ENCODE data around the gene PRR12. TPM values are rescaled to one million over a fixed set of nuclear protein-coding genes. Genes with fewer than 3 reads are reported as not detected.
A peak's percentile ranks its signal among the peaks of the same experiment; 100 is the strongest.

PRR12 gene
- polyA plus RNA-seq, 4 donors: 2.4 to 18.4 (median 8.0) TPM

DNA sequence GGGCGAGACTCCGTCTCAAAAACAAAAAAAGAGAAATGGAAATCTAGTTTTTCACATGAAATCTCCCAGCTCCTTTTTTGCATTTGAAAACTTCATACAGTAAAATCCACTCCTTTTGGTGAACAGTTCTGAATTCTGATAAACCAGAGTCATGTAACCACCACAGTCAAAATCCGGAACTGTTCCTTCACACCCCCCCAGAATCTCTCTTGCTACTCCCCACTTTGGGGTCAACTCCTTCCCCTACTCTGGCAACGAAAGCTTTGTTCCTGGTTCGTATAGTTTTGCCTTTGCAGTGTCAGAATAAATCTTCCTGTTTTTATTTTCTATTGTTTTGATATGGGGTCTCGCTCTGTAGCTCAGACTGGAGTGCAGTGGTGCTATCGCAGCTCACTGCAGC lies 39.5 kb upstream of the PRR12 start:
- no peak for DNase-seq
- Histone ChIP-seq H3K4me3 (ENCODE audit: low read depth in 1 of 3, low read length in 3 of 3) (no peak overlapping the region), H3K27ac (ENCODE audit: low read depth in 1 of 3, low read length in 2 of 3) (no peak overlapping the region), H3K9me3 (ENCODE audit: control insufficient read depth in 2 of 2, insufficient read depth in 1 of 2, low read depth in 1 of 2, low read length in 1 of 2) (no peaks in the 10 kb centered on the region), H3K36me3 (ENCODE audit: control insufficient read depth in 3 of 3, insufficient read depth in 2 of 3, low read depth in 1 of 3, low read length in 3 of 3) (peaks cover 3 to 72% (median 8%) of the 10 kb centered on the region in 3 donors), H3K27me3 (ENCODE audit: control insufficient read depth in 3 of 3, insufficient read depth in 3 of 3, low read length in 3 of 3) (no peaks in the 10 kb centered on the region), H3K4me1 (ENCODE audit: control insufficient read depth in 3 of 3, insufficient read depth in 2 of 3, low read depth in 1 of 3, low read length in 2 of 3) (peaks cover 0 to 36% (median 8%) of the 10 kb centered on the region in 3 donors)
- FAIRE-seq: no peak
- 87 to 95% (median 95%) methylated on average over 7 of the region's 7 CpGs for WGBS, 3 donors

DNA sequence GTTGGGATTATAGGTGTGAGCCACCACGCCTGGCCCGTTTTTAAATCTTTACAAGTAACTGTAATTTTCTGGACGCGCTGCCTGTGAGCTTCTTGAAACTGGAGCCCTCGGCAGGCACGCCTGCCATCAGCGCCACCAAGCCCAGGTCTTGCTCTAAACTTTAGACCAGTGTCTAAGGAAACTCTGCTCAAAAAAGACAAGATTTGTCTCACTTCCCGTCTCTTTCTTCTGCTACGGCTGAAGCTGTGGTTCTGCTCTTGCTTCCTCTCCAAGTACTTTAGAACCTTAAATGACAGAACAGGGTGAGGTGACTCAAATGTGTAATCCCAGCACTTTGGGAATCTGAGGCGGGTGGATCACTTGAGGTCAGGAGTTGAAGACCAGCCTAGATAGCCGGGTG lies 38.2 kb upstream of the PRR12 start:
- H3K27me3 ChIP-seq (ENCODE audit: control insufficient read depth in 3 of 3, insufficient read depth in 3 of 3, low read length in 3 of 3): no peaks in the 10 kb centered on the region
- peaks cover 11 to 81% (median 13%) of the 10 kb centered on the region in 3 donors for H3K36me3 ChIP-seq (ENCODE audit: control insufficient read depth in 3 of 3, insufficient read depth in 2 of 3, low read depth in 1 of 3, low read length in 3 of 3)
- 39 to 63% (median 45%) methylated on average over 11 of the region's 11 CpGs for WGBS, 3 donors
- peak in 1 of 2 donors; percentile 65 for DNase-seq
- H3K4me1 ChIP-seq (ENCODE audit: control insufficient read depth in 3 of 3, insufficient read depth in 2 of 3, low read depth in 1 of 3, low read length in 2 of 3): peaks cover 0 to 38% (median 8%) of the 10 kb centered on the region in 3 donors
- H3K9me3 ChIP-seq (ENCODE audit: control insufficient read depth in 2 of 2, insufficient read depth in 1 of 2, low read depth in 1 of 2, low read length in 1 of 2): no peaks in the 10 kb centered on the region
- no peak for FAIRE-seq
- H3K4me3 ChIP-seq (ENCODE audit: low read depth in 1 of 3, low read length in 3 of 3): no peak overlapping the region
- H3K27ac ChIP-seq (ENCODE audit: low read depth in 1 of 3, low read length in 2 of 3): peak overlapping the region; percentile 62 to 91 (median 76)

DNA sequence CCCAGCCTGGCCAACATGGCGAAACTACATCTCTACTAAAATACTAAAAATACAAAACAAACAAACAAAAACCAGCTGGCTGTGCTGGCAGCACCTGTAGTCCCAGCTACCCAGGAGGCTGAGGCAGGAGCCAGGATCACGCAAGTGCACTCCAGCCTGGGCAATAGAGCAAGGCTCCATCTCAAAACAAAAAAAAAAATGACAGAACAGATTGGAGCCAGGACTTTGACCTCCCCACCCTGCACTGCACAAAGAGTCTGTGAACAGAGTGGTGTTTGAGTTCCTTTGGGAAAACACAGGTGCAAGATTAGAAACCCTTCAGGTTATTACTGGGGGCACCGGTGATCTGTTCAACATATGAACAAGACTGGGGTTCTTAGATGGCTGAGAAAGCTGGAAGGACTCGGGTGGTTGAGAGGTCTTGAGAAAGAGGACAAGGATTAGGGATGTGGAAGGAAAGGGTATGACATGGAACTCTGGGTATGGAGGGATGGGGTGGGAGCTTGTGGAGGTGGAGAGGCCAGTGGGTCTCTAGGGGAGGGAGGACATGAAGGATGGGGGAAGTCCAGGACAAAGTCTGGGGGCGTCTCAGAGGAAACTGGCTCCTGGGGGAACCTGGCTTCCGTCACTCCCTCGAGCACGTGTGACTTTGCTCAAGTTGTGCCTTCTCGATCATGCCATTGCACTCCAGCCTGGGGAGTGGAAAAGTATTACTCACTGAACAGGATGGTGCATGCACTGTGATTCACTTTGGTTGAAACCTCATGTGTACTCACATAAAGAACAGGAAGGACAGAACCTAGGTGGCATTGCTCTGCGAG lies 37.3 kb upstream of the PRR12 start:
- FAIRE-seq (no peak), DNase-seq (peak; percentile 80 to 93)
- WGBS, 3 donors: 13 to 50% (median 40%) methylated on average over 10 of the region's 10 CpGs

GRCh38 chr19:49554701-49555181 lies 36.2 kb upstream of the PRR12 start:
- Histone ChIP-seq H3K27me3 (ENCODE audit: control insufficient read depth in 3 of 3, insufficient read depth in 3 of 3, low read length in 3 of 3) (no peaks in the 10 kb centered on the region), H3K4me3 (ENCODE audit: low read depth in 1 of 3, low read length in 3 of 3) (no peak overlapping the region), H3K4me1 (ENCODE audit: control insufficient read depth in 3 of 3, insufficient read depth in 2 of 3, low read depth in 1 of 3, low read length in 2 of 3) (peaks cover 3 to 33% (median 8%) of the 10 kb centered on the region in 3 donors), H3K36me3 (ENCODE audit: control insufficient read depth in 3 of 3, insufficient read depth in 2 of 3, low read depth in 1 of 3, low read length in 3 of 3) (peaks cover 16 to 82% (median 22%) of the 10 kb centered on the region in 3 donors), H3K9me3 (ENCODE audit: control insufficient read depth in 2 of 2, insufficient read depth in 1 of 2, low read depth in 1 of 2, low read length in 1 of 2) (no peaks in the 10 kb centered on the region), H3K27ac (ENCODE audit: low read depth in 1 of 3, low read length in 2 of 3) (peak overlapping the region; percentile 66 to 91 (median 80))
- 17 to 44% (median 29%) methylated on average over 16 to 17 of the region's 17 CpGs for WGBS, 3 donors
- DNase-seq (peak in 1 of 2 donors; percentile 58), FAIRE-seq (no peak)

More for the DNA sequence above, 37.3 kb upstream of the PRR12 start:
- Histone ChIP-seq H3K36me3 (ENCODE audit: control insufficient read depth in 3 of 3, insufficient read depth in 2 of 3, low read depth in 1 of 3, low read length in 3 of 3) (peaks cover 15 to 81% (median 16%) of the 10 kb centered on the region in 3 donors), H3K9me3 (ENCODE audit: control insufficient read depth in 2 of 2, insufficient read depth in 1 of 2, low read depth in 1 of 2, low read length in 1 of 2) (no peaks in the 10 kb centered on the region), H3K27ac (ENCODE audit: low read depth in 1 of 3, low read length in 2 of 3) (peak overlapping the region; percentile 66 to 91 (median 80)), H3K4me1 (ENCODE audit: control insufficient read depth in 3 of 3, insufficient read depth in 2 of 3, low read depth in 1 of 3, low read length in 2 of 3) (peaks cover 0 to 38% (median 8%) of the 10 kb centered on the region in 3 donors), H3K27me3 (ENCODE audit: control insufficient read depth in 3 of 3, insufficient read depth in 3 of 3, low read length in 3 of 3) (no peaks in the 10 kb centered on the region), H3K4me3 (ENCODE audit: low read depth in 1 of 3, low read length in 3 of 3) (no peak overlapping the region)

GRCh38 chr19:49555600-49556411 lies 35.2 kb upstream of the PRR12 start:
- FAIRE-seq (no peak), DNase-seq (peak; percentile 79 to 89)
- H3K27ac ChIP-seq (ENCODE audit: low read depth in 1 of 3, low read length in 2 of 3): peak overlapping the region; percentile 26 to 52 (median 26)
- no peaks in the 10 kb centered on the region for H3K9me3 ChIP-seq (ENCODE audit: control insufficient read depth in 2 of 2, insufficient read depth in 1 of 2, low read depth in 1 of 2, low read length in 1 of 2)
- H3K36me3 ChIP-seq (ENCODE audit: control insufficient read depth in 3 of 3, insufficient read depth in 2 of 3, low read depth in 1 of 3, low read length in 3 of 3): peaks cover 14 to 81% (median 22%) of the 10 kb centered on the region in 3 donors
- H3K4me1 ChIP-seq (ENCODE audit: control insufficient read depth in 3 of 3, insufficient read depth in 2 of 3, low read depth in 1 of 3, low read length in 2 of 3): peaks cover 5 to 44% (median 11%) of the 10 kb centered on the region in 3 donors
- H3K27me3 ChIP-seq (ENCODE audit: control insufficient read depth in 3 of 3, insufficient read depth in 3 of 3, low read length in 3 of 3): no peaks in the 10 kb centered on the region
- no peak overlapping the region for H3K4me3 ChIP-seq (ENCODE audit: low read depth in 1 of 3, low read length in 3 of 3)
- 35 to 68% (median 56%) methylated on average over 43 to 51 of the region's 53 CpGs for WGBS, 3 donors

DNA sequence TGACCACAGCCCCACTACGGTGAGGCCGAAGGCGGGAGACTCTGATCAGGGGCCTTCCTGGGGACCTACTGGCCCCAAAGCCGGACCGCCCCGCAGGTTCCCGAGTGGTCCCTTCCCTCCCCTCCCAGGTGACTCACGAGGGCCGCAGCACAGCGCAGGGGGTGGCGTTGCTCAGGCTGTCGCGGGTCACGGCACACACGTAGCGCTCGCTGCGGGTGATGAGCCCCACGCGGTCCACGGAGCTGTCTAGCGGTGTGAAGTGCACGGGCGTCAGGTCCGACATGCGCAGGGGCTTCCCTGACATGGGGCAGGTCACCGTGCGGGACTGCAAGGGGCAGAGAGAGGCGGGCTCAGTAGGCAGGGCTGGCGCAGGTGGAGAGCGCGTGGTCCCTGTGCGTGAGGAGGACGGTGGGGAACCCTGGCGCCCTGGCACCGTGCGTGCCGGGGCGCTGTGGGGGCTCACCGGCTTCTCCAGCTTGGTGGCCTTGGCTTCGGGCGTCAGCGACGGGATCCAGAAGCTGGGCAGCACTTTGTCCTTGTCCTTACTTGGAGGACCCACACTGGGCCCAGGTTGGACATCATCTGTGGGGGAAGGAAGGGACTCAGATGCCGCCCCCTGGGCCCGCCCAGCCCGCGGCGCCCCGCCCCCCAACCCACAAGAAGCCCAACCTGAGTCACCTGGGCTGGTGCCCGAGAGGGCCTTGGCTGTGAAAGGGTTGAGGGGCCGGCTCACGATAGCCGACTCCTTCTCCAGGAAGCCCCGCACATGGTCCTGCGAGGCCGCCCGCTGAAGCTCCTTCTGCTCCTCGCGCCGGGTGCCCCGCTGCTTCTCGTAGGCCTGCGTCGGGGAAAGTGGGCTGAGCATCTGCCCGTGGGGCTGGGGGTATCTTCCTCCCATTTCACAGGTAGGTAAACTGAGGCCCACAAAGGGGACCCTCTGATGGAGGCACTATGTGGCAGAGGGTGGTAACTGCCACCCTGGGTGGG lies 34.3 kb upstream of the PRR12 start:
- peak overlapping the region in 2 of 3 donors; percentile 21 to 52 for H3K27ac ChIP-seq (ENCODE audit: low read depth in 1 of 3, low read length in 2 of 3)
- no peak overlapping the region for H3K4me3 ChIP-seq (ENCODE audit: low read depth in 1 of 3, low read length in 3 of 3)
- 45 to 82% (median 71%) methylated on average over 62 to 66 of the region's 66 CpGs for WGBS, 3 donors
- H3K9me3 ChIP-seq (ENCODE audit: control insufficient read depth in 2 of 2, insufficient read depth in 1 of 2, low read depth in 1 of 2, low read length in 1 of 2): no peaks in the 10 kb centered on the region
- no peaks in the 10 kb centered on the region for H3K27me3 ChIP-seq (ENCODE audit: control insufficient read depth in 3 of 3, insufficient read depth in 3 of 3, low read length in 3 of 3)
- DNase-seq: peak in 1 of 2 donors; percentile 59
- H3K36me3 ChIP-seq (ENCODE audit: control insufficient read depth in 3 of 3, insufficient read depth in 2 of 3, low read depth in 1 of 3, low read length in 3 of 3): peaks cover 12 to 73% (median 22%) of the 10 kb centered on the region in 3 donors
- peaks cover 5 to 53% (median 11%) of the 10 kb centered on the region in 3 donors for H3K4me1 ChIP-seq (ENCODE audit: control insufficient read depth in 3 of 3, insufficient read depth in 2 of 3, low read depth in 1 of 3, low read length in 2 of 3)
- no peak for FAIRE-seq

DNA sequence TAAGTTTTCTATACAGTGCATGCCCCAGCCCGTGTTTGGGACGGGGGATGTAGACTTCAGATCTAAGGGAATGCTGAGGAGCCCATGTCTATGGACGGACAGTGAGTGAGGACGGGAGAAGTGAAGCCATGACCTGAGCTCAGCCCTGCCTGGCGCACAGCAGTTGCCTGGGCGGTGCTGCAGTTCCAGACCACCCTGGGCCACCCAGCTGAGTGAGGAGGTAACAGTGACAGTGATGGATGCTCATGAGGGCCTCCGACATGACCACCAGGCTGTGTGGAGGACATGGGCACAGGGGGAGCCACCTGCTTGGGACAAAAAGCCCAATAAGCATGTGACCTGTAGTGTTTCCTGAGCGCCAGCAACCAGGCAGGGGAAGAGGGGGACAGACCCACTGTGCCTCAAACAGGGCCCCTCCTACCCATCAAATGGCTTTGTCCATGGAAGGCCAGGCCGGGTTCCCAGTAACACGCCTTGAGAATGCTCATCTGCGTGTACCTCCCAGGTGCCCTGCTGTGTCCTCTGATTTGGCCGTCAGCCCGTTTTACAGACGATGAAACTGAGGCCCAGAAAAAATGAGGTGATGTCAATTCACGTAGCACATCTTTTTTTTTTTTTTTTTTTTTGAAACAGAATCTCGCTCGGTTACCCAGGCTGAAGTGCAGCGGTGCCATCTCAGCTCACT lies 33.2 kb upstream of the PRR12 start:
- Histone ChIP-seq H3K4me3 (ENCODE audit: low read depth in 1 of 3, low read length in 3 of 3) (no peak overlapping the region), H3K36me3 (ENCODE audit: control insufficient read depth in 3 of 3, insufficient read depth in 2 of 3, low read depth in 1 of 3, low read length in 3 of 3) (peaks cover 12 to 62% (median 22%) of the 10 kb centered on the region in 3 donors), H3K27me3 (ENCODE audit: control insufficient read depth in 3 of 3, insufficient read depth in 3 of 3, low read length in 3 of 3) (no peaks in the 10 kb centered on the region), H3K9me3 (ENCODE audit: control insufficient read depth in 2 of 2, insufficient read depth in 1 of 2, low read depth in 1 of 2, low read length in 1 of 2) (no peaks in the 10 kb centered on the region), H3K27ac (ENCODE audit: low read depth in 1 of 3, low read length in 2 of 3) (no peak overlapping the region), H3K4me1 (ENCODE audit: control insufficient read depth in 3 of 3, insufficient read depth in 2 of 3, low read depth in 1 of 3, low read length in 2 of 3) (peaks cover 5 to 53% (median 11%) of the 10 kb centered on the region in 3 donors)
- 66 to 86% (median 84%) methylated on average over 17 to 18 of the region's 18 CpGs for WGBS, 3 donors
- DNase-seq: no peak
- no peak for FAIRE-seq
